Measurements from ENCODE around the gene C2orf68. TPM values are rescaled to one million over a fixed set of nuclear protein-coding genes. Genes with fewer than 3 reads are reported as not detected.
"Not testable (repeated sequence)": the region's sequence is repeated elsewhere in the genome, so short reads cannot be mapped to it uniquely, and the experiment has no call there.

Gene C2orf68
- total RNA-seq, 1 experiment from 2014 or later, result 34.3 TPM

GRCh38 chr2:85605406-85606115, 6.3 kb downstream of the C2orf68 start:
- POLR2A ChIA-PET, result interaction anchor here (0.6 to 6.1 kb wide), 20 partner anchors 11 to 889 kb away, joined by 3 to 67 read pairs (median 4); partner anchors contain the start of genes ELMOD3, MAT2A, RETSAT and RNF181
- no TSS peak for BruUV-seq (replicated peaks)
- peak overlapping the region; percentile 79 for H3K4me3 Mint-ChIP-seq (ENCODE audit: unreplicated experiment)
- H3K9me3 Mint-ChIP-seq (ENCODE audit: unreplicated experiment), result no peaks in the 10 kb centered on the region
- no peak overlapping the region for H3K27ac Mint-ChIP-seq (ENCODE audit: low read depth, unreplicated experiment)
- no peak for DNase-seq (ENCODE audit: unreplicated experiment)
- no peak for TF ChIP-seq CTCF (IDR thresholded peaks at IDR 0.05; ENCODE audit: unreplicated experiment)
- intact Hi-C loops (cut with micrococcal nuclease), result no loop called here
- H3K27me3 Mint-ChIP-seq (ENCODE audit: insufficient read depth, unreplicated experiment), result no peaks in the 10 kb centered on the region
- H3K36me3 Mint-ChIP-seq (ENCODE audit: insufficient read depth, unreplicated experiment), result peaks cover 49% of the 10 kb centered on the region
- CTCF ChIA-PET, result interaction anchor here (0.7 to 2.2 kb wide), 3 partner anchors 10 to 450 kb away, joined by 4 to 10 read pairs (median 4); partner anchors contain the start of gene RNF181
- peaks cover 16% of the 10 kb centered on the region for H3K4me1 Mint-ChIP-seq (ENCODE audit: insufficient read depth, unreplicated experiment)

- intact Hi-C loops (cut with micrococcal nuclease), result loop anchor here (5.0 kb wide), 2 partner anchors 42 to 182 kb away; partner anchors contain the start of gene GGCX
- Mint-ChIP-seq H3K9me3 (ENCODE audit: unreplicated experiment) (no peaks in the 10 kb centered on the region), H3K27ac (ENCODE audit: low read depth, unreplicated experiment) (no peak overlapping the region), H3K27me3 (ENCODE audit: insufficient read depth, unreplicated experiment) (no peaks in the 10 kb centered on the region), H3K4me3 (ENCODE audit: unreplicated experiment) (peak overlapping the region; percentile 79), H3K36me3 (ENCODE audit: insufficient read depth, unreplicated experiment) (peaks cover 46% of the 10 kb centered on the region), H3K4me1 (ENCODE audit: insufficient read depth, unreplicated experiment) (peaks cover 12% of the 10 kb centered on the region)
- ChIA-PET CTCF (interaction anchor here (0.6 to 2.2 kb wide), 10 partner anchors 10 to 507 kb away, joined by 3 to 10 read pairs (median 4); partner anchors contain the start of genes RNF181 and USP39), POLR2A (interaction anchor here (0.7 to 6.1 kb wide), 16 partner anchors 10 to 317 kb away, joined by 3 to 67 read pairs (median 4); partner anchors contain the start of genes ELMOD3, MAT2A, RETSAT and RNF181)
- no peak for DNase-seq (ENCODE audit: unreplicated experiment)
- no TSS peak for BruUV-seq (replicated peaks)
- TF ChIP-seq CTCF (IDR thresholded peaks at IDR 0.05; ENCODE audit: unreplicated experiment), result no peak
These were observed 7.1 kb downstream of the C2orf68 start for GRCh38 chr2:85604568-85605339.

GRCh38 chr2:85604133-85604444, 7.8 kb downstream of the C2orf68 start:
- H3K4me3 Mint-ChIP-seq (ENCODE audit: unreplicated experiment), result peak overlapping the region; percentile 79
- peaks cover 39% of the 10 kb centered on the region for H3K36me3 Mint-ChIP-seq (ENCODE audit: insufficient read depth, unreplicated experiment)
- peak overlapping the region; percentile 59 for H3K27ac Mint-ChIP-seq (ENCODE audit: low read depth, unreplicated experiment)
- ChIA-PET CTCF (interaction anchor here (0.6 to 2.2 kb wide), 6 partner anchors 9 to 506 kb away, joined by 3 to 10 read pairs (median 4); partner anchors contain the start of genes RNF181 and USP39), POLR2A (interaction anchor here (0.7 to 6.1 kb wide), 11 partner anchors 7 to 277 kb away, joined by 3 to 67 read pairs (median 7); partner anchors contain the start of genes C2orf68, ELMOD3, MAT2A and RETSAT)
- peaks cover 12% of the 10 kb centered on the region for H3K4me1 Mint-ChIP-seq (ENCODE audit: insufficient read depth, unreplicated experiment)
- intact Hi-C loops (cut with micrococcal nuclease), result loop anchor here (5.0 kb wide), 2 partner anchors 42 to 182 kb away; partner anchors contain the start of gene GGCX
- H3K9me3 Mint-ChIP-seq (ENCODE audit: unreplicated experiment); H3K27me3 Mint-ChIP-seq (ENCODE audit: insufficient read depth, unreplicated experiment); DNase-seq (ENCODE audit: unreplicated experiment); BruUV-seq (replicated peaks): not testable (repeated sequence)

- intact Hi-C loops (cut with micrococcal nuclease), result loop anchor here (2.0 to 5.0 kb wide), 3 partner anchors 40 to 248 kb away; partner anchors contain the start of genes ELMOD3, GGCX and RETSAT
- peak; percentile 30 for TF ChIP-seq CTCF (IDR thresholded peaks at IDR 0.05; ENCODE audit: unreplicated experiment)
These were observed 9.2 kb downstream of the C2orf68 start, which contains the start of gene TMEM150A for GRCh38 chr2:85602476-85603234. Gene TMEM150A, minus strand, starts transcription at chr2:85602698. Its CDS starts 750 bp downstream, at chr2:85601948.

More at GRCh38 chr2:85602476-85603234, 9.2 kb downstream of the C2orf68 start, which contains the start of gene TMEM150A:
- peaks cover 12% of the 10 kb centered on the region for H3K4me1 Mint-ChIP-seq (ENCODE audit: insufficient read depth, unreplicated experiment)
- H3K27ac Mint-ChIP-seq (ENCODE audit: low read depth, unreplicated experiment), result peak within 1 kb of the TSS; percentile 70
- TSS peak; percentile 11 for BruUV-seq (replicated peaks)
- ChIA-PET POLR2A (interaction anchor here (1.0 to 6.1 kb wide), 15 partner anchors 8 to 840 kb away, joined by 3 to 67 read pairs (median 7); partner anchors contain the start of genes C2orf68, ELMOD3, GGCX and MAT2A), CTCF (interaction anchor here (0.6 to 2.2 kb wide), 4 partner anchors 8 to 190 kb away, joined by 3 to 10 read pairs (median 4); partner anchors contain the start of gene RNF181)
- peaks cover 33% of the 10 kb centered on the region for H3K36me3 Mint-ChIP-seq (ENCODE audit: insufficient read depth, unreplicated experiment)
- no peaks in the 10 kb centered on the region for H3K9me3 Mint-ChIP-seq (ENCODE audit: unreplicated experiment)
- H3K27me3 Mint-ChIP-seq (ENCODE audit: insufficient read depth, unreplicated experiment), result no peaks in the 10 kb centered on the region
- peak within 1 kb of the TSS; percentile 79 for H3K4me3 Mint-ChIP-seq (ENCODE audit: unreplicated experiment)
- peak; percentile 90 for DNase-seq (ENCODE audit: unreplicated experiment)
